ENCODE results near the gene TBCD.

The TBCD gene

DNA sequence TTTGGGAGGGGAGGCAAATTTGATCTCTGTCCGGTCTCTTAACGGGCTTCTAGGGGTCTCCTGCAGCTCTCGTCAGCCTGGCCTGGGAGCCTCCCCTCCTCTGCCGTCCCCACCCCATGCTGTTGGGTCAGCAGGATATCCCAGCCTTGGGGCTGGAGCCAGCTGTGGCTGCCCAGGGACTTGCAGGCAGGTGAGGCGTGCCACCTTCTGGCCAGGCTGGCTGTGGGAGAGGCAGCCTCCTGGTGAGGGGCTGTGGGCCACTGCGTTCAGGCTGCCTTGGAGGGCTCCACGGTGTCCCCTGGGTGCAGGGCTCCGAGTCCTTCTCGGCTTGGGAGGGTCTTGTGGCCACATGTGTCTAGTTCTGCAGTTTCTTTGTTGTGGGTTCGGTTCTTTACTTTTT lies 34.6 kb downstream of the TBCD start:
- no peak for DNase-seq (ENCODE audit: low spot score)
- in situ Hi-C loops (cut with MboI; ENCODE audit: low sequenced_read_pairs, unreplicated experiment): loop anchor here (10.0 kb wide), 1 partner anchor 138 kb away; no protein-coding TSS in a partner anchor
- TF ChIP-seq, protein P1, sequence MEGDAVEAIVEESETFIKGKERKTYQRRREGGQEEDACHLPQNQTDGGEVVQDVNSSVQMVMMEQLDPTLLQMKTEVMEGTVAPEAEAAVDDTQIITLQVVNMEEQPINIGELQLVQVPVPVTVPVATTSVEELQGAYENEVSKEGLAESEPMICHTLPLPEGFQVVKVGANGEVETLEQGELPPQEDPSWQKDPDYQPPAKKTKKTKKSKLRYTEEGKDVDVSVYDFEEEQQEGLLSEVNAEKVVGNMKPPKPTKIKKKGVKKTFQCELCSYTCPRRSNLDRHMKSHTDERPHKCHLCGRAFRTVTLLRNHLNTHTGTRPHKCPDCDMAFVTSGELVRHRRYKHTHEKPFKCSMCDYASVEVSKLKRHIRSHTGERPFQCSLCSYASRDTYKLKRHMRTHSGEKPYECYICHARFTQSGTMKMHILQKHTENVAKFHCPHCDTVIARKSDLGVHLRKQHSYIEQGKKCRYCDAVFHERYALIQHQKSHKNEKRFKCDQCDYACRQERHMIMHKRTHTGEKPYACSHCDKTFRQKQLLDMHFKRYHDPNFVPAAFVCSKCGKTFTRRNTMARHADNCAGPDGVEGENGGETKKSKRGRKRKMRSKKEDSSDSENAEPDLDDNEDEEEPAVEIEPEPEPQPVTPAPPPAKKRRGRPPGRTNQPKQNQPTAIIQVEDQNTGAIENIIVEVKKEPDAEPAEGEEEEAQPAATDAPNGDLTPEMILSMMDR (IDR thresholded peaks at IDR 0.05; ENCODE audit: borderline replicate concordance, control extremely low read depth, extremely low read depth, insufficient read depth, missing control alignments): no peak

DNA sequence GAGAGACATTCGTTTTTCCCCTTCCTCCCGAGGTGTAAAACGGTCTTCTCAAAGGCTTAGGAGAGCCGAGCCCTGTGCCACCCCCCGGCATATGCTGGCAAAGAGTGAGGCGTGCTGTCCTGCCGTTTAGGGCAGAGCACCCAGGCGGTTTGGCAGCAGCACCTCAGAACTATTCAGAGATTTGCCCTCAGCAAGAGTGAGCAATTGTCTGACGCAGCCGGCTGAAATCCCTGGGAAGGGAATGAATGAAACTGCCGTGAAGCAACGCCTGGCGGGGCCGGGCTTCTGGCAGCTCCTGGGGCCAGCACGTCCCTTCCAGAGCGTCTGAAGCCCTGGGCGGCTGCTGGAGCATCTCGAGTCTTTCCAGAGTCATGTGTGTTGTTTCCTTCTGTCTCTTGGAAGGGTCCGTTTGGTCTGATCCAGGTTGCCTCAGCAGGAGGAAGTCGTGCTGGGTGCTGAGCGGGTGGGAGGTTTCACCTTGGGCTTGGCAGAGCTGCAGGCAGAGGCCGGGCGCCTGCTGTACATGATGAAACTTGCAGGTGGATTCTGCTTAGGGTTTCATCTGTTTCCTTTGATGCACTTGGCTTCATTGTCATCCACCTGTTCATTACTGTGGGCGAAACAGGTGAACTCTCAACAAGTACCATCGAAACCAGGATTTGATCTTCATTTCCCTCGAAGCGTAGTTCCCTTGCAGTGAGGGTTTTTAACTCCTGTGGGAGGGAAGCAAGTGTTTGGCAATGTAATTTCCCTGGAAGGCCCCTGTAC lies 35.4 kb downstream of the TBCD start:
- in situ Hi-C loops (cut with MboI; ENCODE audit: low sequenced_read_pairs, unreplicated experiment): loop anchor here (10.0 kb wide), 1 partner anchor 138 kb away; no protein-coding TSS in a partner anchor
- DNase-seq (ENCODE audit: low spot score): no peak
- TF ChIP-seq, protein P1 (IDR thresholded peaks at IDR 0.05; ENCODE audit: borderline replicate concordance, control extremely low read depth, extremely low read depth, insufficient read depth, missing control alignments): no peak

DNA sequence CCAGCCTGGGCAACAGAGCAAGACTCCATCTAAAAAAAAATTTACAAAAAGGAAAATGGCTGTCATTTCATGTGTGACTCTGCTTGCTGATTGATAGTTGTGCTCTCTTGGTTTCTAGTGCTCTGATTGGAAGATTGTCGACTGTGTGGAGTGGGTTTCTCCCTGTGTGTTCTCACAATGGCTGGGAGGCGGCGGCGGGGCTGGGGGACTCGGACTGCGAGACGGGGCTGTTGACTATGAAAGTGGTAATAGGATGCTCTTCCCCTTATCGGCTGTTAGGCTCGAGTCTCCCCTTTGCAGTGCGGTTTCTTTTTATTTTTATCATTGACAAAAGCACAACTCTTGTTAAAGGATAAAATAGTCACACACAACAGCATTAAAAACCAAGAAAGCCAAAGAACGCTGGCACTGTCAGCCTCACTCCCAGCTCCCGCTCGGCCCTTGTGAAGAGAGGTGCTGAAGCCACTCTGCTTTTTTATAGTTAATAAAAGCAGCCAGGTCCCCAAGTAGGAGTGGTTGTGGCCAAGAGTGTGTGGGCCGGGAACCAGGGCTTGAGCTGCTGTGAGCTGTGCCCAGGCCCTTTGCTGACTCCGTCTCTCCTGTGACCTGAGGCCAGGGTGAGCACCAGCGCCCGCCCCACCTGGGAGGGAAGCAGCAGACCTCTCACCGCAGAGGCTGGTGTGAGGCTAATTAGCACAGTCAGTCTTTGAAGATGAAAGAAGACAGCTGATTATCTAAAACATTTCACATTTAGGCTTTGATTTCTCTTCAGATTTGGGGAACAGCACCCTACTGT lies 36.5 kb downstream of the TBCD start:
- TF ChIP-seq, protein P1 (IDR thresholded peaks at IDR 0.05; ENCODE audit: borderline replicate concordance, control extremely low read depth, extremely low read depth, insufficient read depth, missing control alignments): no peak
- in situ Hi-C loops (cut with MboI; ENCODE audit: low sequenced_read_pairs, unreplicated experiment): loop anchor here (10.0 kb wide), 1 partner anchor 136 kb away; no protein-coding TSS in a partner anchor
- DNase-seq (ENCODE audit: low spot score): no peak

DNA sequence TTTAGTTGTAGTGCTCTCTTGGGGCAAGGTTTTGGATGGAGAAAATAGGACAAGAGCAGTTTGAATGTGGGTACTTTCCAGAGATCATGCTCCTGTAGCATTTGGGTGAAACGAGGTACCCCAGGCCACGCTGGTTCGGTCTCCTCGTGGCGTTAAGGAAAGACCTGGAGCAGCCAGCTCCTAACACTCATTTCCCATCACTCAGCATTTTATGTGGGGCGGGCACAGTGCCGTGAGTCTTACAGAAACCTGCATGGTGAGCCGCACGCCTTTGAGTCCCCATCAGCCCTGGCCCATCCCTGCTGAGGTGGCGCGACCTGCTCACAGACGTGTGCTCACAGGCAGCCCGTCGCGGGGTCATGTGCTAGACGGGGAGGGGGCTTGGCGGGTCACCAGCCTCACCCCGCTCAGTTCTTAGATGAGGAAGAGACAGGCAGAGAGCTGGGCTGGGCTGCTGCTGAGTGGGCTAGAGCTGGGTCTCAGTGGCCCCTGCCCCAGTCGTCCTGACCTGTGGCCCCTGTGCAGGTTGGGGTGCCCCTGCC lies 37.3 kb downstream of the TBCD start:
- TF ChIP-seq, protein P1 (IDR thresholded peaks at IDR 0.05; ENCODE audit: borderline replicate concordance, control extremely low read depth, extremely low read depth, insufficient read depth, missing control alignments): no peak
- in situ Hi-C loops (cut with MboI; ENCODE audit: low sequenced_read_pairs, unreplicated experiment): loop anchor here (10.0 kb wide), 1 partner anchor 136 kb away; no protein-coding TSS in a partner anchor
- DNase-seq (ENCODE audit: low spot score): no peak

DNA sequence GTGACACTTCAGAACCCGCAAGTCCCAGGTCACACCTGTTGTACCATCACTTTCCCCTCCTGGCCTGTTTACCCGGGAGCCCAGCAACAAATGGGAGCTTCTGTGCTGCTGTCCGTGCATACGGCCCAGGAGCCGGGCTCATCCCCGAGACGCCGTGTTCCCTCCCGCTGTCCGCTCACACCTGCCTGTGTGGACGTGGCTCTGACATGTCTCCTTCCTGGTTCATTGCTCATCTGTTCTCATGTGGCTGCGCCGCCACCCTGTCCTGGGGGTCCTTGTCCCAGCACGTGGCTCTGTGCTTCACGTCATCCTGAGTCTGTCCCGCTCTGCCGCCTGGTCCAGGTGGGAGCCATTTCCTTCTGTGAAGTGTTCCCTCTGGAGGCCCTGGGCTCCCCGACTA lies 37.9 kb downstream of the TBCD start:
- no peak for DNase-seq (ENCODE audit: low spot score)
- TF ChIP-seq, protein P1 (IDR thresholded peaks at IDR 0.05; ENCODE audit: borderline replicate concordance, control extremely low read depth, extremely low read depth, insufficient read depth, missing control alignments): no peak
- in situ Hi-C loops (cut with MboI; ENCODE audit: low sequenced_read_pairs, unreplicated experiment): loop anchor here (10.0 kb wide), 1 partner anchor 135 kb away; no protein-coding TSS in a partner anchor

DNA sequence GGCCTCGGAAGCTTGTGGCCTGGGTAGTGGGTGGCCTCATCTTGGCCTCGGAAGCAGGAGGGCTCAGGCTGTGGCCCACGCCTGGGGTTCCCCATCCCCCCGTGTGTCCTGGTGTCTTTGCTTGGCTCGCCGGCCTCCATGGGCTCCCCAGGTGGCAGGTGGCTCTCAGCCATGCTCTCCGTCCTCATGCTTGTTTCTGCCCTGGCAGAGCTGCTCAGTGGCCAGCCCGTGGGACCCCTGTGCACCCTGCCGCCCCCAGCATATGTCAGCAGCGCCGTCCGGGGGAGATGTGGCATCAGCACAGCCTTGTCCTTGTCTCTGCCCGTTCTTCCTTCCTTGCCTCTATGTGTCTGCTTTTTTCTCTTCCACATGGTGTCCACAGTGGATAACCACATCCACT lies 38.5 kb downstream of the TBCD start:
- TF ChIP-seq, protein P1 (IDR thresholded peaks at IDR 0.05; ENCODE audit: borderline replicate concordance, control extremely low read depth, extremely low read depth, insufficient read depth, missing control alignments): no peak
- in situ Hi-C loops (cut with MboI; ENCODE audit: low sequenced_read_pairs, unreplicated experiment): no loop called here
- DNase-seq (ENCODE audit: low spot score): no peak

Measured in GM13976 (cell line).